Measurements from ENCODE around the gene TRIM38. TPM values are rescaled to one million over a fixed set of nuclear protein-coding genes. Genes with fewer than 3 reads are reported as not detected.

The TRIM38 gene
- total and polyA plus RNA-seq, 2 of the 13 experiments (the other 11 are each of a cell fraction or from before 2014, with no cell fraction given) = 2.5 to 3.1 TPM

DNA sequence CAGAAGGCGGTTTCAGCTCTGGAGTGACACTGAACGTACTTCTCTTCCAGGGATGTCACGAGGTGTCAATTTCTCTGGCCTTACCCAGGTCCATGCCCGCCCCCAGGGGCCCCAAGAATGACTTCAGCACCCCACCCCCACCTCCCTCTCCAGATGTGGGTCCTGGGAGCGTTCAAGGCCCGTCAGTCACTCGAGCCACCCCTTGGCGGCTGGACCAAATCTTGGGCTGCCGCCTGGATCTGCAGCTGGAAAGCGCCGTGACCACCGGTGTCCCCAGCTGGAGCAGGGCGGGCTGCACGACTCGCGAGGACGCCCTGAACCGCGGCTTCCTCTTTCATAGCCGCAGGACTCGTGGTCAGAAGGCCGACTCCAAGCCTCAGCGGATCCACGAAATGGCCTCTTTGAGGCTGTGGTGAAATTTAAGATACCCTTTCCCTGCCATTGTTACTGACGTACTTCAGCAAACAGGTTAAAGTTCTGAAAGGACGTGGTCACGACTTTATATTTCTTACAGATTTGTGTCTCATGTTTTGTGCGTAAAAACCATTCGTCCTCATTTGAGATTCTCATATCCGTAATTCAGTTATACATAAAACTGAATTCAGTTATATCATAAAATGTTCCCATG is 29.3 kb downstream of the TRIM38 start (continued):
- TF ChIP-seq KDM5A (IDR thresholded peaks at IDR 0.05; ENCODE audit: borderline replicate concordance, low read length) (0 out of 2 replicates have a peak, but pooled peaks have one; percentile 51), ARNT (IDR thresholded peaks at IDR 0.05) (no peak), NFRKB (IDR thresholded peaks at IDR 0.05) (no peak), ATAD3A (CRISPR knock-in tag; IDR thresholded peaks at IDR 0.05) (peak; percentile 81; the same call in 1 of the 2 replicates), ADNP (CRISPR knock-in tag; IDR thresholded peaks at IDR 0.05) (no peak), ZNF674 (CRISPR knock-in tag; IDR thresholded peaks at IDR 0.05; ENCODE audit: low read depth) (no peak), PTBP1 (IDR thresholded peaks at IDR 0.05; ENCODE audit: low read depth, low read length, poor library complexity, severe bottlenecking) (no peak), ZNF468 (CRISPR knock-in tag; IDR thresholded peaks at IDR 0.05) (peak; percentile 61)
- TF ChIP-seq, protein P1, sequence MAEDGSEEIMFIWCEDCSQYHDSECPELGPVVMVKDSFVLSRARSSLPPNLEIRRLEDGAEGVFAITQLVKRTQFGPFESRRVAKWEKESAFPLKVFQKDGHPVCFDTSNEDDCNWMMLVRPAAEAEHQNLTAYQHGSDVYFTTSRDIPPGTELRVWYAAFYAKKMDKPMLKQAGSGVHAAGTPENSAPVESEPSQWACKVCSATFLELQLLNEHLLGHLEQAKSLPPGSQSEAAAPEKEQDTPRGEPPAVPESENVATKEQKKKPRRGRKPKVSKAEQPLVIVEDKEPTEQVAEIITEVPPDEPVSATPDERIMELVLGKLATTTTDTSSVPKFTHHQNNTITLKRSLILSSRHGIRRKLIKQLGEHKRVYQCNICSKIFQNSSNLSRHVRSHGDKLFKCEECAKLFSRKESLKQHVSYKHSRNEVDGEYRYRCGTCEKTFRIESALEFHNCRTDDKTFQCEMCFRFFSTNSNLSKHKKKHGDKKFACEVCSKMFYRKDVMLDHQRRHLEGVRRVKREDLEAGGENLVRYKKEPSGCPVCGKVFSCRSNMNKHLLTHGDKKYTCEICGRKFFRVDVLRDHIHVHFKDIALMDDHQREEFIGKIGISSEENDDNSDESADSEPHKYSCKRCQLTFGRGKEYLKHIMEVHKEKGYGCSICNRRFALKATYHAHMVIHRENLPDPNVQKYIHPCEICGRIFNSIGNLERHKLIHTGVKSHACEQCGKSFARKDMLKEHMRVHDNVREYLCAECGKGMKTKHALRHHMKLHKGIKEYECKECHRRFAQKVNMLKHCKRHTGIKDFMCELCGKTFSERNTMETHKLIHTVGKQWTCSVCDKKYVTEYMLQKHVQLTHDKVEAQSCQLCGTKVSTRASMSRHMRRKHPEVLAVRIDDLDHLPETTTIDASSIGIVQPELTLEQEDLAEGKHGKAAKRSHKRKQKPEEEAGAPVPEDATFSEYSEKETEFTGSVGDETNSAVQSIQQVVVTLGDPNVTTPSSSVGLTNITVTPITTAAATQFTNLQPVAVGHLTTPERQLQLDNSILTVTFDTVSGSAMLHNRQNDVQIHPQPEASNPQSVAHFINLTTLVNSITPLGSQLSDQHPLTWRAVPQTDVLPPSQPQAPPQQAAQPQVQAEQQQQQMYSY (CRISPR knock-in tag; IDR thresholded peaks at IDR 0.05) = no peak
- TF ChIP-seq, protein P2, sequence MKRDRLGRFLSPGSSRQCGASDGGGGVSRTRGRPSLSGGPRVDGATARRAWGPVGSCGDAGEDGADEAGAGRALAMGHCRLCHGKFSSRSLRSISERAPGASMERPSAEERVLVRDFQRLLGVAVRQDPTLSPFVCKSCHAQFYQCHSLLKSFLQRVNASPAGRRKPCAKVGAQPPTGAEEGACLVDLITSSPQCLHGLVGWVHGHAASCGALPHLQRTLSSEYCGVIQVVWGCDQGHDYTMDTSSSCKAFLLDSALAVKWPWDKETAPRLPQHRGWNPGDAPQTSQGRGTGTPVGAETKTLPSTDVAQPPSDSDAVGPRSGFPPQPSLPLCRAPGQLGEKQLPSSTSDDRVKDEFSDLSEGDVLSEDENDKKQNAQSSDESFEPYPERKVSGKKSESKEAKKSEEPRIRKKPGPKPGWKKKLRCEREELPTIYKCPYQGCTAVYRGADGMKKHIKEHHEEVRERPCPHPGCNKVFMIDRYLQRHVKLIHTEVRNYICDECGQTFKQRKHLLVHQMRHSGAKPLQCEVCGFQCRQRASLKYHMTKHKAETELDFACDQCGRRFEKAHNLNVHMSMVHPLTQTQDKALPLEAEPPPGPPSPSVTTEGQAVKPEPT (CRISPR knock-in tag; IDR thresholded peaks at IDR 0.05; ENCODE audit: low read depth) = no peak
- TF ChIP-seq, protein P3, sequence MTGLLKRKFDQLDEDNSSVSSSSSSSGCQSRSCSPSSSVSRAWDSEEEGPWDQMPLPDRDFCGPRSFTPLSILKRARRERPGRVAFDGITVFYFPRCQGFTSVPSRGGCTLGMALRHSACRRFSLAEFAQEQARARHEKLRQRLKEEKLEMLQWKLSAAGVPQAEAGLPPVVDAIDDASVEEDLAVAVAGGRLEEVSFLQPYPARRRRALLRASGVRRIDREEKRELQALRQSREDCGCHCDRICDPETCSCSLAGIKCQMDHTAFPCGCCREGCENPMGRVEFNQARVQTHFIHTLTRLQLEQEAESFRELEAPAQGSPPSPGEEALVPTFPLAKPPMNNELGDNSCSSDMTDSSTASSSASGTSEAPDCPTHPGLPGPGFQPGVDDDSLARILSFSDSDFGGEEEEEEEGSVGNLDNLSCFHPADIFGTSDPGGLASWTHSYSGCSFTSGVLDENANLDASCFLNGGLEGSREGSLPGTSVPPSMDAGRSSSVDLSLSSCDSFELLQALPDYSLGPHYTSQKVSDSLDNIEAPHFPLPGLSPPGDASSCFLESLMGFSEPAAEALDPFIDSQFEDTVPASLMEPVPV (CRISPR knock-in tag; IDR thresholded peaks at IDR 0.05) = peak; percentile 87; the same call in 1 of the 2 replicates
- TF ChIP-seq, protein P4, sequence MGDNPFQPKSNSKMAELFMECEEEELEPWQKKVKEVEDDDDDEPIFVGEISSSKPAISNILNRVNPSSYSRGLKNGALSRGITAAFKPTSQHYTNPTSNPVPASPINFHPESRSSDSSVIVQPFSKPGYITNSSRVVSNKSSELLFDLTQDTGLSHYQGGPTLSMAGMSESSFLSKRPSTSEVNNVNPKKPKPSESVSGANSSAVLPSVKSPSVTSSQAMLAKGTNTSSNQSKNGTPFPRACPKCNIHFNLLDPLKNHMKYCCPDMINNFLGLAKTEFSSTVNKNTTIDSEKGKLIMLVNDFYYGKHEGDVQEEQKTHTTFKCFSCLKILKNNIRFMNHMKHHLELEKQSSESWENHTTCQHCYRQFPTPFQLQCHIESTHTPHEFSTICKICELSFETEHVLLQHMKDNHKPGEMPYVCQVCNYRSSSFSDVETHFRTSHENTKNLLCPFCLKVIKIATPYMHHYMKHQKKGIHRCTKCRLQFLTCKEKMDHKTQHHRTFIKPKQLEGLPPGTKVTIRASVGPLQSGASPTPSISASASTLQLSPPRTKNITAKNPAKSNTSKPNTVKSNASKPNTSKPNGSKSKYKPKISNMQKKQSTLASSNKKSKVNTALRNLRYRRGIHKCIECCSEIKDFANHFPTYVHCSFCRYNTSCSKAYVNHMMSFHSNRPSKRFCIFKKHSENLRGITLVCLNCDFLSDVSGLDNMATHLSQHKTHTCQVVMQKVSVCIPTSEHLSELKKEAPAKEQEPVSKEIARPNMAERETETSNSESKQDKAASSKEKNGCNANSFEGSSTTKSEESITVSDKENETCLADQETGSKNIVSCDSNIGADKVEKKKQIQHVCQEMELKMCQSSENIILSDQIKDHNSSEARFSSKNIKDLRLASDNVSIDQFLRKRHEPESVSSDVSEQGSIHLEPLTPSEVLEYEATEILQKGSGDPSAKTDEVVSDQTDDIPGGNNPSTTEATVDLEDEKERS (CRISPR knock-in tag; IDR thresholded peaks at IDR 0.05) = 0 out of 2 replicates have a peak, but pooled peaks have one; percentile 1
- TF ChIP-seq, protein P5, sequence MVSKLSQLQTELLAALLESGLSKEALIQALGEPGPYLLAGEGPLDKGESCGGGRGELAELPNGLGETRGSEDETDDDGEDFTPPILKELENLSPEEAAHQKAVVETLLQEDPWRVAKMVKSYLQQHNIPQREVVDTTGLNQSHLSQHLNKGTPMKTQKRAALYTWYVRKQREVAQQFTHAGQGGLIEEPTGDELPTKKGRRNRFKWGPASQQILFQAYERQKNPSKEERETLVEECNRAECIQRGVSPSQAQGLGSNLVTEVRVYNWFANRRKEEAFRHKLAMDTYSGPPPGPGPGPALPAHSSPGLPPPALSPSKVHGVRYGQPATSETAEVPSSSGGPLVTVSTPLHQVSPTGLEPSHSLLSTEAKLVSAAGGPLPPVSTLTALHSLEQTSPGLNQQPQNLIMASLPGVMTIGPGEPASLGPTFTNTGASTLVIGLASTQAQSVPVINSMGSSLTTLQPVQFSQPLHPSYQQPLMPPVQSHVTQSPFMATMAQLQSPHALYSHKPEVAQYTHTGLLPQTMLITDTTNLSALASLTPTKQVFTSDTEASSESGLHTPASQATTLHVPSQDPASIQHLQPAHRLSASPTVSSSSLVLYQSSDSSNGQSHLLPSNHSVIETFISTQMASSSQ (IDR thresholded peaks at IDR 0.05; ENCODE audit: low read depth) = 0 out of 2 replicates have a peak, but pooled peaks have one; percentile 8
- TF ChIP-seq, protein P5 (CRISPR knock-in tag; IDR thresholded peaks at IDR 0.05; ENCODE audit: borderline replicate concordance) = no peak
